ENCODE measurements around the gene ZP3.
"Not testable (repeated sequence)": the region's sequence is repeated elsewhere in the genome, so short reads cannot be mapped to it uniquely, and the experiment has no call there.

Gene ZP3

DNA sequence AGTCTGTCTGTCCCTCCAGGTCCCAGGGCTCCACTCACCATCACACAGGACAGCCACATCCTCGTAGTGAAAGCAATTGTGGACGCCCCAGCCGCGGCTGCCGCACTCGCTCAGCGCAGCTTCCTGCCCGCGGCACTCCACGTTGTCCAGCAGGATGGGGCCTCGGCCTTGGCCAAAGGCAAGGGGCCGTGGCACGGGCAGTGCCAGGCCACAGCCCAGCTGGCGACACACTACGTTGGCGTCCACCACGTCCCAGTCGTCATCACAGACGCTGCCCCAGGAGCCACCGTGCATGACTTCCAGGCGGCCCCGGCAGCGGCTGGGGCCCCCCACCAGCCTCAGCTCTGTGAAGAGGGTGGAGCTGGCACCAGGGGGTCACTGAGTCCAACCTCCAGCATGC is 24.5 kb upstream of the ZP3 start:
- Histone ChIP-seq H3K4me1 (ENCODE audit: control insufficient read depth in 2 of 2, insufficient read depth in 1 of 2, low read depth in 1 of 2, low read length in 2 of 2) (peaks cover 4 to 5% of the 10 kb centered on the region in 2 donors), H2BK12ac (ENCODE audit: low read length) (no peak overlapping the region), H4K91ac (ENCODE audit: low read depth, low read length, poor library complexity) (no peak overlapping the region), H3K36me3 (replicated peaks in 1 of 2; ENCODE audit: control insufficient read depth in 2 of 2, insufficient read depth in 2 of 2, low read length in 2 of 2) (no peaks in the 10 kb centered on the region), H3K4me2 (ENCODE audit: insufficient read depth, low read length, poor library complexity, severe bottlenecking) (no peak overlapping the region), H3K27ac (replicated peaks; ENCODE audit: low read length) (no peak overlapping the region), H3K14ac (ENCODE audit: low read length) (peak overlapping the region; percentile 63), H2BK120ac (ENCODE audit: low read depth, low read length) (no peak overlapping the region), H2AFZ (ENCODE audit: low read length) (no peak overlapping the region), H2BK5ac (ENCODE audit: low read length) (no peak overlapping the region), H3K23ac (ENCODE audit: low read depth, low read length, poor library complexity) (no peak overlapping the region), H3K79me1 (ENCODE audit: low read depth, low read length) (no peaks in the 10 kb centered on the region), H4K8ac (ENCODE audit: low read depth, low read length) (no peak overlapping the region), H3K27me3 (ENCODE audit: control insufficient read depth in 3 of 3, insufficient read depth in 3 of 3, low read depth in 1 of 3, low read length in 3 of 3) (peaks cover 0 to 3% (median 0%) of the 10 kb centered on the region in 3 experiments), H2BK15ac (ENCODE audit: low read length) (no peak overlapping the region), H2AK5ac (ENCODE audit: low read depth, low read length) (no peak overlapping the region), H3K4ac (ENCODE audit: low read length) (no peak overlapping the region), H3K18ac (ENCODE audit: low read length) (peak overlapping the region; percentile 57), H3K4me3 (ENCODE audit: low read length in 2 of 2) (no peak overlapping the region), H3K9ac (ENCODE audit: low read depth, low read length, poor library complexity) (no peak overlapping the region), H3K9me3 (replicated peaks in 1 of 2; ENCODE audit: control insufficient read depth in 2 of 2, insufficient read depth in 1 of 2, low read depth in 1 of 2, low read length in 2 of 2) (no peaks in the 10 kb centered on the region)
- no peak for DNase-seq (ENCODE audit: low spot score)
- WGBS, 2 donors (ENCODE audit: extremely low coverage in 2 of 2, insufficient read length in 2 of 2, insufficient replicate concordance in 1 of 2), result no CpG with 5 or more reads among the region's 23 CpGs

DNA sequence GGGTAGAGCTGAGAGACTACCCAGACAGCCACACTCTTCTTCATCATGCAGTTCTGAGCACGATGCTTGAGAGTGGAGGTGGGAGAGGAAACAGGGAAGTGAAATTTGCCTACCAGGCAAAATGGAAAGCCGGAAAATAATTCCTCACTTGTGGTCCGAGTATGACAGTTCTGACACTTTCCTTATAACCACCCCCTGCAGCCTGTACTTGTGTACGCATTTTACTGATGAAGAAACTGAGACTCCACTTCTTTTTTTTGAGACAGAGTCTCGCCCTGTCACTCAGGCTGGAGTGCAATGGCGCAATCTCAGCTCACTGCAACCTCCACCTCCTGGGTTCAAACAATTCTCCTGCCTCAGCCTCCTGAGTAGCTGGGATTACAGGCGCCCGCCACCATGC is 21.7 kb upstream of the ZP3 start:
- not testable (repeated sequence) for H3K4me1 ChIP-seq (ENCODE audit: control insufficient read depth in 2 of 2, insufficient read depth in 1 of 2, low read depth in 1 of 2, low read length in 2 of 2); DNase-seq (ENCODE audit: low spot score); H3K23ac ChIP-seq (ENCODE audit: low read depth, low read length, poor library complexity); H2BK120ac ChIP-seq (ENCODE audit: low read depth, low read length); H3K27ac ChIP-seq (replicated peaks; ENCODE audit: low read length); H3K9me3 ChIP-seq (replicated peaks in 1 of 2; ENCODE audit: control insufficient read depth in 2 of 2, insufficient read depth in 1 of 2, low read depth in 1 of 2, low read length in 2 of 2); H3K18ac ChIP-seq (ENCODE audit: low read length); H3K36me3 ChIP-seq (replicated peaks in 1 of 2; ENCODE audit: control insufficient read depth in 2 of 2, insufficient read depth in 2 of 2, low read length in 2 of 2); H2AK5ac ChIP-seq (ENCODE audit: low read depth, low read length); H2AFZ ChIP-seq (ENCODE audit: low read length); H3K4ac ChIP-seq (ENCODE audit: low read length); H2BK15ac ChIP-seq (ENCODE audit: low read length); H3K27me3 ChIP-seq (ENCODE audit: control insufficient read depth in 3 of 3, insufficient read depth in 3 of 3, low read depth in 1 of 3, low read length in 3 of 3); H3K4me2 ChIP-seq (ENCODE audit: insufficient read depth, low read length, poor library complexity, severe bottlenecking); H2BK5ac ChIP-seq (ENCODE audit: low read length); H3K4me3 ChIP-seq (ENCODE audit: low read length in 2 of 2); H2BK12ac ChIP-seq (ENCODE audit: low read length); H4K91ac ChIP-seq (ENCODE audit: low read depth, low read length, poor library complexity); H3K14ac ChIP-seq (ENCODE audit: low read length); H4K8ac ChIP-seq (ENCODE audit: low read depth, low read length); H3K79me1 ChIP-seq (ENCODE audit: low read depth, low read length); H3K9ac ChIP-seq (ENCODE audit: low read depth, low read length, poor library complexity)
- no CpG with 5 or more reads among the region's 8 CpGs for WGBS, 2 donors (ENCODE audit: extremely low coverage in 2 of 2, insufficient read length in 2 of 2, insufficient replicate concordance in 1 of 2)

DNA sequence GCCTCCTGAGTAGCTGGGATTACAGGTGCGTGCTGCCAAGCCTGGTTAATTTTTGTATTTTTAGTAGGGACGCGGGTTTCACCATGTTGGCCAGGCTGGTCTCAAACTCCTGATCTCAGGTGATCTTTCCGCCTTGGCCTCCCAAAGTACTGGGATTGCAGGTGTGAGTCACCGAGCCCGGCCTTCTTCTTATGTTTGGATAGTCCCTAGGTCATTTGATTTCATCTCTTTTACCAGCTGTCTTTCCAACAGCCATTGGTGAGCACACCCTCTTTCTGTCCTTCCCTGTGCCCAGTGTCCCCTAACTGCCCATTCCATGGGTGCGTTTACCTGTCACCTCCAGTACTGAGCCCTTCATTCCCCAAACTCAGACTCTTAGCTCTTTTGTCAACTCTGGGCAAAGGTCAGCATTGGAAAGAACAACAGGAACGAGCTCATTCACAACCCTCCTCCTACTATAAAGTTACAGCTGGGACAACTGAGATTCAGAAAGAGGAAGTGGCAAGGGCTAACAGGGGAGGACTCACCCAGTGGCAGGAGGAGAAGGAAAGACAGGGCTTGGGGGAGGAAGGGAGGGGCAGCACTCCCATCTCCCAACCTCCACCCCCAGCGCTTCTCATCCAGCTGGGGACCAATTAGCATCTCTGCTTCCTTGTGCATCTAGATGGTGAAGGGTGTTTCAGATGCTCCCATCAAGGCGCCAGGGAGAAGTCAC is 20.8 kb upstream of the ZP3 start:
- Histone ChIP-seq H3K4me1 (ENCODE audit: control insufficient read depth in 2 of 2, insufficient read depth in 1 of 2, low read depth in 1 of 2, low read length in 2 of 2) (peaks cover 0 to 11% of the 10 kb centered on the region in 2 donors), H4K8ac (ENCODE audit: low read depth, low read length) (no peak overlapping the region), H3K4ac (ENCODE audit: low read length) (no peak overlapping the region), H3K18ac (ENCODE audit: low read length) (no peak overlapping the region), H2BK12ac (ENCODE audit: low read length) (no peak overlapping the region), H2AFZ (ENCODE audit: low read length) (no peak overlapping the region), H3K27ac (replicated peaks; ENCODE audit: low read length) (no peak overlapping the region), H4K91ac (ENCODE audit: low read depth, low read length, poor library complexity) (no peak overlapping the region), H2BK120ac (ENCODE audit: low read depth, low read length) (no peak overlapping the region), H3K4me3 (ENCODE audit: low read length in 2 of 2) (no peak overlapping the region), H3K27me3 (ENCODE audit: control insufficient read depth in 3 of 3, insufficient read depth in 3 of 3, low read depth in 1 of 3, low read length in 3 of 3) (peaks cover 0 to 3% (median 0%) of the 10 kb centered on the region in 3 experiments), H2BK5ac (ENCODE audit: low read length) (no peak overlapping the region), H3K14ac (ENCODE audit: low read length) (no peak overlapping the region), H3K9me3 (replicated peaks in 1 of 2; ENCODE audit: control insufficient read depth in 2 of 2, insufficient read depth in 1 of 2, low read depth in 1 of 2, low read length in 2 of 2) (no peaks in the 10 kb centered on the region), H3K36me3 (replicated peaks in 1 of 2; ENCODE audit: control insufficient read depth in 2 of 2, insufficient read depth in 2 of 2, low read length in 2 of 2) (no peaks in the 10 kb centered on the region), H2BK15ac (ENCODE audit: low read length) (no peak overlapping the region), H3K4me2 (ENCODE audit: insufficient read depth, low read length, poor library complexity, severe bottlenecking) (no peak overlapping the region), H3K9ac (ENCODE audit: low read depth, low read length, poor library complexity) (no peak overlapping the region), H3K79me1 (ENCODE audit: low read depth, low read length) (no peaks in the 10 kb centered on the region), H3K23ac (ENCODE audit: low read depth, low read length, poor library complexity) (no peak overlapping the region), H2AK5ac (ENCODE audit: low read depth, low read length) (no peak overlapping the region)
- WGBS, 2 donors (ENCODE audit: extremely low coverage in 2 of 2, insufficient read length in 2 of 2, insufficient replicate concordance in 1 of 2), result no CpG with 5 or more reads among the region's 10 CpGs
- no peak for DNase-seq (ENCODE audit: low spot score)

GRCh38 chr7:76405738-76406137 is 19.0 kb upstream of the ZP3 start:
- Histone ChIP-seq H3K27me3 (ENCODE audit: control insufficient read depth in 3 of 3, insufficient read depth in 3 of 3, low read depth in 1 of 3, low read length in 3 of 3) (no peaks in the 10 kb centered on the region), H4K8ac (ENCODE audit: low read depth, low read length) (no peak overlapping the region), H2BK12ac (ENCODE audit: low read length) (no peak overlapping the region), H3K14ac (ENCODE audit: low read length) (no peak overlapping the region), H3K9me3 (replicated peaks in 1 of 2; ENCODE audit: control insufficient read depth in 2 of 2, insufficient read depth in 1 of 2, low read depth in 1 of 2, low read length in 2 of 2) (no peaks in the 10 kb centered on the region), H3K79me1 (ENCODE audit: low read depth, low read length) (no peaks in the 10 kb centered on the region), H2BK5ac (ENCODE audit: low read length) (no peak overlapping the region), H4K91ac (ENCODE audit: low read depth, low read length, poor library complexity) (no peak overlapping the region), H3K4me3 (ENCODE audit: low read length in 2 of 2) (no peak overlapping the region), H2AFZ (ENCODE audit: low read length) (no peak overlapping the region), H3K4me1 (ENCODE audit: control insufficient read depth in 2 of 2, insufficient read depth in 1 of 2, low read depth in 1 of 2, low read length in 2 of 2) (peaks cover 3 to 17% of the 10 kb centered on the region in 2 donors), H2BK120ac (ENCODE audit: low read depth, low read length) (no peak overlapping the region), H3K27ac (replicated peaks; ENCODE audit: low read length) (no peak overlapping the region), H3K18ac (ENCODE audit: low read length) (no peak overlapping the region), H3K9ac (ENCODE audit: low read depth, low read length, poor library complexity) (no peak overlapping the region), H3K23ac (ENCODE audit: low read depth, low read length, poor library complexity) (no peak overlapping the region), H3K36me3 (replicated peaks in 1 of 2; ENCODE audit: control insufficient read depth in 2 of 2, insufficient read depth in 2 of 2, low read length in 2 of 2) (no peaks in the 10 kb centered on the region), H3K4ac (ENCODE audit: low read length) (no peak overlapping the region), H2BK15ac (ENCODE audit: low read length) (no peak overlapping the region), H3K4me2 (ENCODE audit: insufficient read depth, low read length, poor library complexity, severe bottlenecking) (no peak overlapping the region), H2AK5ac (ENCODE audit: low read depth, low read length) (no peak overlapping the region)
- no CpG with 5 or more reads among the region's 9 CpGs for WGBS, 2 donors (ENCODE audit: extremely low coverage in 2 of 2, insufficient read length in 2 of 2, insufficient replicate concordance in 1 of 2)
- no peak for DNase-seq (ENCODE audit: low spot score)
